GM12865 (cell line): ENCODE measurements around the gene MXD1.

Source experiments
- DNase-seq: peaks from one replicate; pipeline ENCODE4 v3.0.0; 2010; ENCODE audit warnings: low read depth
- H3K4me3 ChIP-seq: 2 replicates; pipeline ENCODE4 v1.5.1; 2011; ENCODE audit warnings: mild to moderate bottlenecking, low read depth, low read length, control low read depth
- CTCF ChIP-seq: IDR thresholded peaks from 2 replicates; pipeline ENCODE4 v1.5.1; 2011; ENCODE audit warnings: low read length, control low read depth, low read depth, inconsistent platforms; ENCODE audit not compliant: insufficient read depth; ENCODE audit errors: missing control alignments

MXD1 gene

GRCh38 chr2:69972822-69973221 is 57.9 kb downstream of the MXD1 start:
- TF ChIP-seq CTCF, result no peak
- H3K4me3 ChIP-seq, result no peak overlapping the region
- DNase-seq, result no peak

- TF ChIP-seq CTCF, result no peak
- H3K4me3 ChIP-seq, result no peak overlapping the region
- no peak for DNase-seq
These were observed 58.4 kb downstream of the MXD1 start for GRCh38 chr2:69973335-69973735.

DNA sequence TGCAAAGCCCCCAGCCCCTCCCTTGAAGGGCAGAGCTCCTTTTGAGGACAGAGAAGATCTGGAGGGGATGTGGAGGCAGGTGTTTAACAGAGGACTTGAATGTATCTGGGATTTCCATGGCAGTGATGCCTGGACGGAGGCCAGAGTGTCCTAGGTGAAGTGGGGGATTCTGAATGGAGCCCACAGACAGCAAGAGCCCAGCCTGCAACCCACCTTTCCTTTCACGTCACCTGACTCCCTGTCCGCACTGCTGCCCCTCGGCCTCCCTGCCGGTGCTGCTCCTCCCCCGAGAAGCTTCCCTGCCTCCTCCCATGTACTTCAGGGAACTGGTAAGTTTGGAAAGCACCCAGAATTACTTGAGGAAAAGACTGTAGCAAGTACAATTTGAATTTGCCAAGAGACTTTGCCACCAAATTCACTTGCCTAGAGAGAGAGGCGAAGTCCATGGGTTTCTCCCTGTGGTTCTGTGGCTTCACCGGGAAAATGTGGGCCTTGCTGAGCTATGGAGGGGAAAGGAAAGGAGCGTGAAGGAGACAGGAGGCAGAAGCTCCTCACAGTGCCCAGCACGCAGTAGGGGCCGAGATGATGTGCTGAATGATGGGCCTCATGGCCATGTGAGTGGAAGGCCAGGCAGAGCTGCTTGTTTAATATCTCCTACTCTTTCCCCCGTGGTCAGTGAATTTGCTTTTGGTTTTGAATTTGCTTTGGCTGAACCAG is 60.4 kb downstream of the MXD1 start:
- H3K4me3 ChIP-seq, result no peak overlapping the region
- no peak for TF ChIP-seq CTCF
- no peak for DNase-seq

DNA sequence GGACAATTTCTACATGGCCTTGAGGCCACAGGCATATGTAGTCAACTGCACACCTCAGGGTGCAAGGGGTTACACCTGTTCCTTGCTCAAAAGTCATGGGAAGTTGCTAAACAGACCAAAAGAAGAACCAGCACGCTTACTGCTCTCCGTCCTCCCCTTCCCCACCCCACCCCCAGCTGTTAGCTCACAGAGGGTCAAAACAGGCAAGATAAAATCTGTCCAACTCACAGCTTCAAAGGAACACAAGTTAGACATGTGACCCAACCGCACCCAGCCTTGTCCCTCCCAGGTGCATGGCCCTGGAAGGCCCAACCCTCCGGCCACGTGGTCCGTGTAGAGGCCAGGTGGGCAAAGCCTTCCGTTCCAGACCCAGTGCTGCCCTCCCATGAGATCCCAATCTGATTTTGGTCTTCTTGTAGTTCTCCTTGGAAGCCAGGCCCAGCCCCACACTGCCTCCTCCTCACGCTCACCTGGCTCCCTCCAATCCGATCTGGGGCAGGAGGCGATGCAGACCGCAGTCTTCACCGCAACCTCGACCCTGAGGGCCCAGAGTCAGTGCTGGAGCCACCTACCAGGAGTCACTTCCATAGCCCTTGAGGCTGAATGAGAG is 61.0 kb downstream of the MXD1 start:
- no peak overlapping the region for H3K4me3 ChIP-seq
- DNase-seq, result no peak
- TF ChIP-seq CTCF, result no peak

DNA sequence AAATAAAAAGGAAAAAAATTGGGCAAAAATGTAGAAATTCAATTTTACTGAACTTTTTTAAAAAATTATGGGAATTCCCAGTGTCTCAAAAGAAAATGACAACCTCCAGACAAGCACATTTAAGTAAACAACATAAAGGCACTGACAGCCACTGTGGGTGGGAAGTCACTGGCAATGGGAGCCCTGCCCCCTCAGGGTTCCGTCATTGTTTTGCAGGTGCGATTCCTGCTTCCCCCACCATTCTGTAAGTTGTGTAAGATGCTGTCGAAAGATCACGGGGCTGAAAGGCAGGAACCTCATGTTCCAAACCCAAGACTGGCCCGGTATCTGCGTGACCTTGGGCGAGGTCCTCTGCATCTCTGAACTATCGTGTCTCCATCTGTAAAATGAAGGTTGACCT is 62.3 kb downstream of the MXD1 start:
- no peak for TF ChIP-seq CTCF
- DNase-seq, result no peak
- no peak overlapping the region for H3K4me3 ChIP-seq

GRCh38 chr2:69977906-69978482 is 63.1 kb downstream of the MXD1 start:
- no peak for TF ChIP-seq CTCF
- H3K4me3 ChIP-seq, result no peak overlapping the region
- DNase-seq, result no peak
